H9 (cell line): ENCODE data around the gene ZNF263. TPM values are rescaled to one million over a fixed set of nuclear protein-coding genes. Genes with fewer than 3 reads are reported as not detected.

Experiments used
- DNase-seq: peaks from one replicate; pipeline ENCODE4 v3.0.0-alpha.2; 2017
- H2AFZ ChIP-seq: one replicate; pipeline ENCODE4 v1.6.1; 2013; ENCODE audit warnings: mild to moderate bottlenecking, low read length, control low read depth, moderate library complexity
- H2AK5ac ChIP-seq: 2 replicates; pipeline ENCODE4 v1.6.1; 2013; ENCODE audit warnings: low read length, control low read depth, mixed read lengths; ENCODE audit not compliant: insufficient read length
- H2BK120ac ChIP-seq: one replicate; pipeline ENCODE4 v1.6.1; 2013; ENCODE audit warnings: low read depth, mild to moderate bottlenecking, low read length, control low read depth, inconsistent platforms; ENCODE audit not compliant: poor library complexity, severe bottlenecking
- H2BK12ac ChIP-seq: 2 replicates; pipeline ENCODE4 v1.6.1; 2013; ENCODE audit warnings: low read length, control low read depth, mixed read lengths, low read depth; ENCODE audit not compliant: insufficient read length
- H2BK15ac ChIP-seq: 2 replicates; pipeline ENCODE4 v1.6.1; 2013; ENCODE audit warnings: low read depth, low read length, control low read depth
- H2BK20ac ChIP-seq: one replicate; pipeline ENCODE4 v1.6.1; 2013; ENCODE audit warnings: low read depth, mild to moderate bottlenecking, low read length, control low read depth, inconsistent platforms; ENCODE audit not compliant: poor library complexity, severe bottlenecking
- H2BK5ac ChIP-seq: 2 replicates; pipeline ENCODE4 v1.6.1; 2013; ENCODE audit warnings: low read length, control low read depth, mixed read lengths; ENCODE audit not compliant: insufficient read length
- H3K14ac ChIP-seq: 2 replicates; pipeline ENCODE4 v1.6.1; 2013; ENCODE audit warnings: low read length, control low read depth; ENCODE audit not compliant: insufficient read depth
- H3K18ac ChIP-seq: 2 replicates; pipeline ENCODE4 v1.6.1; 2013; ENCODE audit warnings: low read depth, mild to moderate bottlenecking, mixed read lengths, low read length, control low read depth; ENCODE audit not compliant: insufficient read length
- H3K23ac ChIP-seq: 2 replicates; pipeline ENCODE4 v1.6.1; 2013; ENCODE audit warnings: low read length, control low read depth, mixed read lengths, low read depth; ENCODE audit not compliant: insufficient read length
- H3K23me2 ChIP-seq: 2 replicates; pipeline ENCODE4 v1.6.1; 2013; ENCODE audit warnings: low read depth, mild to moderate bottlenecking, mixed read lengths, low read length, control low read depth; ENCODE audit not compliant: insufficient read length, poor library complexity, severe bottlenecking
- H3K27ac ChIP-seq: 2 replicates; pipeline ENCODE4 v1.5.1; 2013; ENCODE audit warnings: low read length, control low read depth, mixed read lengths, low read depth; ENCODE audit not compliant: insufficient read length
- H3K27me3 ChIP-seq: 2 replicates; pipeline ENCODE4 v1.6.1; 2013; ENCODE audit warnings: low read length, control low read depth, inconsistent platforms; ENCODE audit not compliant: insufficient read depth
- H3K4ac ChIP-seq: 2 replicates; pipeline ENCODE4 v1.6.1; 2013; ENCODE audit warnings: low read depth, mild to moderate bottlenecking, control low read depth, inconsistent platforms, low read length, moderate library complexity
- H3K4me1 ChIP-seq: 2 replicates; pipeline ENCODE4 v1.6.1; 2013; ENCODE audit warnings: low read length, control low read depth, inconsistent platforms; ENCODE audit not compliant: insufficient read depth
- H3K4me2 ChIP-seq: 2 replicates; pipeline ENCODE4 v1.6.1; 2013; ENCODE audit warnings: low read length, control low read depth, mixed read lengths; ENCODE audit not compliant: insufficient read length, insufficient read depth
- H3K56ac ChIP-seq: 2 replicates; pipeline ENCODE4 v1.6.1; 2013; ENCODE audit warnings: low read depth, mild to moderate bottlenecking, mixed read lengths, low read length, control low read depth; ENCODE audit not compliant: insufficient read length
- H3K79me1 ChIP-seq: 2 replicates; pipeline ENCODE4 v1.6.1; 2013; ENCODE audit warnings: low read depth, mild to moderate bottlenecking, moderate library complexity, low read length, control low read depth, inconsistent platforms; ENCODE audit not compliant: insufficient read depth, poor library complexity, severe bottlenecking
- H3K79me2 ChIP-seq: 2 replicates; pipeline ENCODE4 v1.6.1; 2013; ENCODE audit warnings: low read length, control low read depth, inconsistent platforms; ENCODE audit not compliant: insufficient read depth
- H3K9ac ChIP-seq: 2 replicates; pipeline ENCODE4 v1.6.1; 2013; ENCODE audit warnings: low read length, control low read depth, mixed read lengths; ENCODE audit not compliant: insufficient read length; ENCODE audit errors: extremely low read depth
- H3K9me3 ChIP-seq: one replicate; pipeline ENCODE4 v1.6.1; 2013; ENCODE audit warnings: low read depth, low read length, inconsistent platforms; ENCODE audit not compliant: control insufficient read depth
- H3T11ph ChIP-seq: one replicate; pipeline ENCODE4 v1.6.1; 2013; ENCODE audit warnings: mild to moderate bottlenecking, low read length, control low read depth, inconsistent platforms
- H4K20me1 ChIP-seq: one replicate; pipeline ENCODE4 v1.6.1; 2013; ENCODE audit not compliant: control insufficient read depth, insufficient read length, insufficient read depth
- H4K5ac ChIP-seq: 2 replicates; pipeline ENCODE4 v1.6.1; 2013; ENCODE audit warnings: low read depth, mild to moderate bottlenecking, mixed read lengths, low read length, control low read depth; ENCODE audit not compliant: insufficient read length
- H4K8ac ChIP-seq: replicated peaks from 2 replicates; pipeline ENCODE4 v1.6.1; 2013; ENCODE audit warnings: low read length, control low read depth, mixed read lengths, low read depth; ENCODE audit not compliant: insufficient read length
- H4K91ac ChIP-seq: 2 replicates; pipeline ENCODE4 v1.6.1; 2013; ENCODE audit warnings: low read depth, mild to moderate bottlenecking, moderate library complexity, mixed read lengths, low read length, control low read depth; ENCODE audit not compliant: insufficient read length
- H3K27ac Mint-ChIP-seq, 3 experiments: 2 replicates in 2 of 3; 3 replicates in 1 of 3; pipeline ENCODE4 v1.8.0; 2020 to 2021; ENCODE audit warnings: mixed read lengths in 3 of 3, mild to moderate bottlenecking in 1 of 3, moderate library complexity in 1 of 3
- H3K27me3 Mint-ChIP-seq: 2 replicates; pipeline ENCODE4 v1.8.0; 2021; ENCODE audit warnings: low read depth, mild to moderate bottlenecking, moderate library complexity, mixed read lengths
- H3K36me3 Mint-ChIP-seq, 3 experiments: 2 replicates in 2 of 3; 3 replicates in 1 of 3; pipeline ENCODE4 v1.8.0; 2020 to 2021; ENCODE audit warnings: low read depth in 3 of 3, mixed read lengths in 3 of 3; ENCODE audit not compliant: insufficient read depth in 1 of 3
- H3K4me1 Mint-ChIP-seq, 2 experiments: 2 replicates each; pipeline ENCODE4 v1.8.0; 2020; ENCODE audit warnings: mixed read lengths in 2 of 2
- H3K4me3 Mint-ChIP-seq, 2 experiments: 2 replicates in 1 of 2; 3 replicates in 1 of 2; pipeline ENCODE4 v1.8.0; 2020 to 2021; ENCODE audit warnings: mild to moderate bottlenecking in 2 of 2, mixed read lengths in 2 of 2, moderate library complexity in 1 of 2
- H3K9me3 Mint-ChIP-seq, 2 experiments: 2 replicates in 1 of 2; 3 replicates in 1 of 2; pipeline ENCODE4 v1.8.0; 2020; ENCODE audit warnings: mild to moderate bottlenecking in 2 of 2, mixed read lengths in 2 of 2, moderate library complexity in 1 of 2
- WGBS: extraction: QIAGEN DNeasy Blood & Tissue Kit; methylation state at CpG from one replicate; pipeline ENCODE4 v1.1.7; 2013; ENCODE audit warnings: missing lambda C conversion rate, low lambda C conversion rate, mixed read lengths; ENCODE audit not compliant: insufficient read length; ENCODE audit errors: extremely low coverage; 5-methylcytosine and 5-hydroxymethylcytosine counted together
- total RNA-seq: library from RNA; stranded (reverse); gene quantifications from 2 replicates; pipeline ENCODE4 v1.2.1, GENCODE V29; 2021
- TF ChIP-seq, protein P1 (sequence below): fragments of 200-600 bp; sonication (generic); conservative IDR thresholded peaks from 3 replicates; pipeline ENCODE4 v1.8.0; 2021; ENCODE audit warnings: antibody characterized with exemption, mild to moderate bottlenecking

ZNF263 gene
- total RNA-seq, 1 experiment from 2014 or later, result 35.7 TPM

DNA sequence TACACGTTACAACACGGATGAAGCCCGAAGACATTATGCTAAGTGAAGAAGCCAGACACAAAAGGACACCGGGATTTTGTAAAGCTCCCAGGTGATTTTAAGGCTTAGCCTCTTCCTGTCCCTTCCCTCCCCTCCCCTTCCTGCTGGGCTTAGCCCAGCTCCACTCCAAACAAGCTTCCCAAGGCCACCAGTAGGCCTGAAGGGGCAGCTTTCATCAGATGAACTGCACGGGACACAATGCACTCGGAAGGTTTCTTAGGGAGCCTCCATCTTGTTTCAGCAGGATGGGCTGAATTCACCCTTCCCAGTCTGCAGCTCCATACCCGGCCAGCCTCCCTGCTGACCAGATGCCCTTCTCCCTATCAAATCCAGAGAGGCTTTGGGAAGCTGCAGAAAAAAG lies 37.3 kb upstream of the ZNF263 start:
- Histone ChIP-seq H3K18ac (no peak overlapping the region), H3K23ac (no peak overlapping the region), H4K5ac (no peak overlapping the region), H3K4me1 (no peaks in the 10 kb centered on the region), H3K79me1 (no peaks in the 10 kb centered on the region), H3K27me3 (no peaks in the 10 kb centered on the region), H3K9me3 (no peaks in the 10 kb centered on the region), H2BK20ac (no peak overlapping the region), H4K91ac (no peak overlapping the region), H3K27ac (no peak overlapping the region), H4K20me1 (no peaks in the 10 kb centered on the region), H3K56ac (no peak overlapping the region), H3K9ac (no peak overlapping the region), H3K4ac (no peak overlapping the region), H2BK5ac (no peak overlapping the region), H3K79me2 (no peaks in the 10 kb centered on the region), H3K14ac (no peak overlapping the region), H2AFZ (no peak overlapping the region), H3K23me2 (no peaks in the 10 kb centered on the region), H2BK120ac (no peak overlapping the region), H3T11ph (no peak overlapping the region), H3K4me2 (no peak overlapping the region), H2BK12ac (no peak overlapping the region), H2BK15ac (no peak overlapping the region), H2AK5ac (no peak overlapping the region), H4K8ac (no peak overlapping the region)
- Mint-ChIP-seq H3K9me3 (peaks cover 73 to 80% of the 10 kb centered on the region in 2 experiments), H3K27me3 (peaks cover 21% of the 10 kb centered on the region), H3K36me3 (peaks cover 0 to 4% (median 0%) of the 10 kb centered on the region in 3 experiments; a peak in 3 of 7 replicates), H3K4me3 (no peak overlapping the region), H3K4me1 (no peaks in the 10 kb centered on the region), H3K27ac (no peak overlapping the region)
- DNase-seq, result no peak
- WGBS, result no CpG with 5 or more reads among the region's 7 CpGs
- TF ChIP-seq, protein P1, sequence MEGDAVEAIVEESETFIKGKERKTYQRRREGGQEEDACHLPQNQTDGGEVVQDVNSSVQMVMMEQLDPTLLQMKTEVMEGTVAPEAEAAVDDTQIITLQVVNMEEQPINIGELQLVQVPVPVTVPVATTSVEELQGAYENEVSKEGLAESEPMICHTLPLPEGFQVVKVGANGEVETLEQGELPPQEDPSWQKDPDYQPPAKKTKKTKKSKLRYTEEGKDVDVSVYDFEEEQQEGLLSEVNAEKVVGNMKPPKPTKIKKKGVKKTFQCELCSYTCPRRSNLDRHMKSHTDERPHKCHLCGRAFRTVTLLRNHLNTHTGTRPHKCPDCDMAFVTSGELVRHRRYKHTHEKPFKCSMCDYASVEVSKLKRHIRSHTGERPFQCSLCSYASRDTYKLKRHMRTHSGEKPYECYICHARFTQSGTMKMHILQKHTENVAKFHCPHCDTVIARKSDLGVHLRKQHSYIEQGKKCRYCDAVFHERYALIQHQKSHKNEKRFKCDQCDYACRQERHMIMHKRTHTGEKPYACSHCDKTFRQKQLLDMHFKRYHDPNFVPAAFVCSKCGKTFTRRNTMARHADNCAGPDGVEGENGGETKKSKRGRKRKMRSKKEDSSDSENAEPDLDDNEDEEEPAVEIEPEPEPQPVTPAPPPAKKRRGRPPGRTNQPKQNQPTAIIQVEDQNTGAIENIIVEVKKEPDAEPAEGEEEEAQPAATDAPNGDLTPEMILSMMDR, result no peak
